ENCODE data around the gene BRD9. TPM values are rescaled to one million over a fixed set of nuclear protein-coding genes. Genes with fewer than 3 reads are reported as not detected.

The BRD9 gene
- total RNA-seq, 1 experiment from 2014 or later = 77.6 TPM

- no peak overlapping the region for H3K27ac ChIP-seq
- H3K36me3 ChIP-seq = peaks cover 79% of the 10 kb centered on the region
- DNase-seq (ENCODE audit: low read depth in 1 of 2, low spot score in 2 of 2) = no peak
- no peaks in the 10 kb centered on the region for H3K4me1 ChIP-seq (replicated peaks)
- no peaks in the 10 kb centered on the region for H3K9me3 ChIP-seq (replicated peaks)
- H3K27me3 ChIP-seq (replicated peaks) = no peaks in the 10 kb centered on the region
- no peak overlapping the region for H3K4me3 ChIP-seq
Measured at GRCh38 chr5:905139-905642, 12.6 kb upstream of the BRD9 start.

- Histone ChIP-seq H3K9me3 (replicated peaks) (no peaks in the 10 kb centered on the region), H3K4me1 (replicated peaks) (no peaks in the 10 kb centered on the region), H3K36me3 (peaks cover 74% of the 10 kb centered on the region), H3K27me3 (replicated peaks) (no peaks in the 10 kb centered on the region), H3K4me3 (no peak overlapping the region), H3K27ac (no peak overlapping the region)
- DNase-seq (ENCODE audit: low read depth in 1 of 2, low spot score in 2 of 2) = no peak
Measured at GRCh38 chr5:903756-904096, 11.1 kb upstream of the BRD9 start.

- no peaks in the 10 kb centered on the region for H3K4me1 ChIP-seq (replicated peaks)
- H3K27me3 ChIP-seq (replicated peaks) = no peaks in the 10 kb centered on the region
- no peak overlapping the region for H3K4me3 ChIP-seq
- no peaks in the 10 kb centered on the region for H3K9me3 ChIP-seq (replicated peaks)
- DNase-seq (ENCODE audit: low read depth in 1 of 2, low spot score in 2 of 2) = no peak
- H3K27ac ChIP-seq = no peak overlapping the region
- peaks cover 63% of the 10 kb centered on the region for H3K36me3 ChIP-seq
Measured at GRCh38 chr5:902129-902916, 9.7 kb upstream of the BRD9 start.

GRCh38 chr5:900781-901180, 8.2 kb upstream of the BRD9 start:
- peaks cover 59% of the 10 kb centered on the region for H3K36me3 ChIP-seq
- H3K27me3 ChIP-seq (replicated peaks) = no peaks in the 10 kb centered on the region
- no peaks in the 10 kb centered on the region for H3K9me3 ChIP-seq (replicated peaks)
- no peak overlapping the region for H3K27ac ChIP-seq
- DNase-seq (ENCODE audit: low read depth in 1 of 2, low spot score in 2 of 2) = no peak
- no peaks in the 10 kb centered on the region for H3K4me1 ChIP-seq (replicated peaks)
- H3K4me3 ChIP-seq = no peak overlapping the region

- Histone ChIP-seq H3K4me3 (peak overlapping the region; percentile 96), H3K27ac (no peak overlapping the region), H3K36me3 (peaks cover 79% of the 10 kb centered on the region), H3K27me3 (replicated peaks) (no peaks in the 10 kb centered on the region), H3K9me3 (replicated peaks) (no peaks in the 10 kb centered on the region), H3K4me1 (replicated peaks) (peaks cover 19% of the 10 kb centered on the region)
- DNase-seq (ENCODE audit: low read depth in 1 of 2, low spot score in 2 of 2) = no peak
Measured at GRCh38 chr5:893711-894110, 1.1 kb upstream of the BRD9 start.

GRCh38 chr5:893137-893506, 521 bp upstream of the BRD9 start:
- Histone ChIP-seq H3K36me3 (peaks cover 85% of the 10 kb centered on the region), H3K4me3 (peak overlapping the region; percentile 96), H3K4me1 (replicated peaks) (peaks cover 19% of the 10 kb centered on the region), H3K27me3 (replicated peaks) (no peaks in the 10 kb centered on the region), H3K9me3 (replicated peaks) (no peaks in the 10 kb centered on the region), H3K27ac (peak overlapping the region; percentile 92)
- no peak for DNase-seq (ENCODE audit: low read depth in 1 of 2, low spot score in 2 of 2)

- H3K9me3 ChIP-seq (replicated peaks) = no peaks in the 10 kb centered on the region
- H3K27ac ChIP-seq = peak overlapping the region; percentile 92
- H3K36me3 ChIP-seq = peaks cover 97% of the 10 kb centered on the region
- H3K4me1 ChIP-seq (replicated peaks) = peaks cover 19% of the 10 kb centered on the region
- H3K4me3 ChIP-seq = peak overlapping the region; percentile 96
- peak in 1 of 2 experiments; percentile 68 for DNase-seq (ENCODE audit: low read depth in 1 of 2, low spot score in 2 of 2)
- no peaks in the 10 kb centered on the region for H3K27me3 ChIP-seq (replicated peaks)
Measured at GRCh38 chr5:891837-892393, 686 bp downstream of the BRD9 start.

GRCh38 chr5:891117-891836, 1.3 kb downstream of the BRD9 start:
- Histone ChIP-seq H3K36me3 (peaks cover 98% of the 10 kb centered on the region), H3K4me1 (replicated peaks) (peaks cover 19% of the 10 kb centered on the region)
- no peak for DNase-seq (ENCODE audit: low read depth in 1 of 2, low spot score in 2 of 2)

GRCh38 chr5:889075-889710, 3.4 kb downstream of the BRD9 start:
- Histone ChIP-seq H3K9me3 (replicated peaks) (no peaks in the 10 kb centered on the region), H3K27me3 (replicated peaks) (no peaks in the 10 kb centered on the region), H3K4me3 (no peak overlapping the region), H3K4me1 (replicated peaks) (peaks cover 19% of the 10 kb centered on the region), H3K27ac (no peak overlapping the region), H3K36me3 (peaks cover 98% of the 10 kb centered on the region)
- DNase-seq (ENCODE audit: low read depth in 1 of 2, low spot score in 2 of 2) = no peak

More at GRCh38 chr5:891117-891836, 1.3 kb downstream of the BRD9 start:
- H3K27me3 ChIP-seq (replicated peaks) = no peaks in the 10 kb centered on the region
- no peaks in the 10 kb centered on the region for H3K9me3 ChIP-seq (replicated peaks)
- peak overlapping the region; percentile 96 for H3K4me3 ChIP-seq
- no peak overlapping the region for H3K27ac ChIP-seq

GRCh38 chr5:888638-889035, 4.0 kb downstream of the BRD9 start:
- no peak for DNase-seq (ENCODE audit: low read depth in 1 of 2, low spot score in 2 of 2)
- H3K27ac ChIP-seq = no peak overlapping the region
- no peaks in the 10 kb centered on the region for H3K9me3 ChIP-seq (replicated peaks)
- no peak overlapping the region for H3K4me3 ChIP-seq
- H3K27me3 ChIP-seq (replicated peaks) = no peaks in the 10 kb centered on the region
- H3K36me3 ChIP-seq = peaks cover 98% of the 10 kb centered on the region
- H3K4me1 ChIP-seq (replicated peaks) = peaks cover 15% of the 10 kb centered on the region

- DNase-seq (ENCODE audit: low read depth in 1 of 2, low spot score in 2 of 2) = no peak
- H3K27ac ChIP-seq = no peak overlapping the region
- no peaks in the 10 kb centered on the region for H3K27me3 ChIP-seq (replicated peaks)
- peaks cover 9% of the 10 kb centered on the region for H3K4me1 ChIP-seq (replicated peaks)
- H3K36me3 ChIP-seq = peaks cover 98% of the 10 kb centered on the region
- no peak overlapping the region for H3K4me3 ChIP-seq
- H3K9me3 ChIP-seq (replicated peaks) = no peaks in the 10 kb centered on the region
Measured at GRCh38 chr5:887947-888637, 4.5 kb downstream of the BRD9 start.

- H3K27ac ChIP-seq = no peak overlapping the region
- H3K27me3 ChIP-seq (replicated peaks) = no peaks in the 10 kb centered on the region
- H3K4me1 ChIP-seq (replicated peaks) = peaks cover 9% of the 10 kb centered on the region
- H3K4me3 ChIP-seq = no peak overlapping the region
- DNase-seq (ENCODE audit: low read depth in 1 of 2, low spot score in 2 of 2) = no peak
- H3K9me3 ChIP-seq (replicated peaks) = no peaks in the 10 kb centered on the region
- peaks cover 99% of the 10 kb centered on the region for H3K36me3 ChIP-seq
Measured at GRCh38 chr5:886716-887325, 5.8 kb downstream of the BRD9 start.

- no peaks in the 10 kb centered on the region for H3K27me3 ChIP-seq (replicated peaks)
- H3K27ac ChIP-seq = no peak overlapping the region
- no peak overlapping the region for H3K4me3 ChIP-seq
- H3K4me1 ChIP-seq (replicated peaks) = peaks cover under 1% of the 10 kb centered on the region
- H3K9me3 ChIP-seq (replicated peaks) = no peaks in the 10 kb centered on the region
- H3K36me3 ChIP-seq = peaks cover 100% of the 10 kb centered on the region
- no peak for DNase-seq (ENCODE audit: low read depth in 1 of 2, low spot score in 2 of 2)
Measured at GRCh38 chr5:886036-886435, 6.6 kb downstream of the BRD9 start.
